Stomach (tissue), 9 donors: ENCODE results near the gene TRAPPC10. TPM values are rescaled to one million over a fixed set of nuclear protein-coding genes. Genes with fewer than 3 reads are reported as not detected.

Experiments used
- DNase-seq, 2 donors: peaks; one replicate each; pipeline versions ENCODE4 v3.0.0 to v3.0.0-alpha.2; 2013 to 2019
- H3K27ac ChIP-seq, 5 donors: fragments of 200-600 bp in 4 of 5; sonication (generic) in 4 of 5; one replicate each; pipeline ENCODE4 v1.5.1; 2013 to 2019; ENCODE audit warnings: mild to moderate bottlenecking in 1 of 5, moderate library complexity in 1 of 5
- H3K27me3 ChIP-seq, 3 donors: fragments of 200-600 bp; sonication (generic); one replicate each; pipeline ENCODE4 v1.5.1; 2017 to 2019; ENCODE audit warnings: mixed run types in 1 of 3
- H3K36me3 ChIP-seq, 4 donors: fragments of 200-600 bp; sonication (generic); 1 replicate in 3 of 4; 2 replicates in 1 of 4; pipeline ENCODE4 v1.5.1; 2016 to 2019
- H3K4me1 ChIP-seq, 4 donors: fragments of 200-600 bp; sonication (generic); one replicate each; pipeline ENCODE4 v1.5.1; 2016 to 2019
- H3K4me3 ChIP-seq, 4 donors: fragments of 200-600 bp; sonication (generic) in 3 of 4; one replicate each; pipeline ENCODE4 v1.5.1; 2016 to 2019; ENCODE audit warnings: mild to moderate bottlenecking in 1 of 4
- H3K9me3 ChIP-seq, 4 donors: fragments of 200-600 bp; sonication (generic); one replicate each; pipeline ENCODE4 v1.5.1; 2016 to 2019
- EP300 ChIP-seq: sonication (generic); formaldehyde crosslinking; IDR thresholded peaks from one replicate; pipeline ENCODE4 v1.6.1; 2017; ENCODE audit warnings: antibody characterized with exemption
- POLR2A ChIP-seq, 4 donors: fragments of 450-650 bp; IDR thresholded peaks; one replicate each; pipeline ENCODE4 v1.6.1; 2016; ENCODE audit warnings: antibody characterized with exemption in 4 of 4, control low read depth in 2 of 4, mild to moderate bottlenecking in 1 of 4, moderate library complexity in 1 of 4
- POLR2AphosphoS5 ChIP-seq, 3 donors: sonication (generic); formaldehyde crosslinking; IDR thresholded peaks; one replicate each; pipeline ENCODE4 v1.6.1; 2016; ENCODE audit warnings: antibody characterized with exemption in 3 of 3
- WGBS, 5 donors: extraction: QIAGEN DNeasy Blood & Tissue Kit in 3 of 5; methylation state at CpG; one replicate each; pipeline versions ENCODE4 v1.1.5 to v1.1.7; 2013 to 2018; 5-methylcytosine and 5-hydroxymethylcytosine counted together
- intact Hi-C: fragments of 100-400 bp; cut with DNase I; formaldehyde crosslinking; loops from one replicate; pipeline ENCODE4 v1.15.1; 2023; ENCODE audit warnings: low total_unique reads
- polyA plus RNA-seq, 3 donors: library from polyadenylated mRNA; stranded (reverse); fragments of 200-250 nt; gene quantifications; one replicate each; pipeline ENCODE4 v1.2.3, GENCODE V29; 2013
- total RNA-seq, 5 donors: library from RNA; depleted of rRNA; stranded (reverse); fragments of >200 nt; gene quantifications; one replicate each; pipeline versions ENCODE4 v1.1.0 to v1.2.3, GENCODE V29; 2014 to 2016
- TF ChIP-seq, protein P1 (sequence below), 7 experiments: fragments of 450-650 bp in 4 of 7; fragments of 200-600 bp in 3 of 7; sonication (generic) in 3 of 7; IDR thresholded peaks; one replicate each; pipeline ENCODE4 v1.5.1; 2016 to 2019; ENCODE audit warnings: antibody characterized with exemption in 7 of 7, control low read depth in 2 of 7, mild to moderate bottlenecking in 1 of 7
- donor health status: healthy with polysubstance abuse.
- donor health status: Bipolar disorder and iron deficiency.
- donor health status: healthy.

The TRAPPC10 gene
- total and polyA plus RNA-seq, 8 donors: 3.7 to 88.1 (median 23.7) TPM

DNA sequence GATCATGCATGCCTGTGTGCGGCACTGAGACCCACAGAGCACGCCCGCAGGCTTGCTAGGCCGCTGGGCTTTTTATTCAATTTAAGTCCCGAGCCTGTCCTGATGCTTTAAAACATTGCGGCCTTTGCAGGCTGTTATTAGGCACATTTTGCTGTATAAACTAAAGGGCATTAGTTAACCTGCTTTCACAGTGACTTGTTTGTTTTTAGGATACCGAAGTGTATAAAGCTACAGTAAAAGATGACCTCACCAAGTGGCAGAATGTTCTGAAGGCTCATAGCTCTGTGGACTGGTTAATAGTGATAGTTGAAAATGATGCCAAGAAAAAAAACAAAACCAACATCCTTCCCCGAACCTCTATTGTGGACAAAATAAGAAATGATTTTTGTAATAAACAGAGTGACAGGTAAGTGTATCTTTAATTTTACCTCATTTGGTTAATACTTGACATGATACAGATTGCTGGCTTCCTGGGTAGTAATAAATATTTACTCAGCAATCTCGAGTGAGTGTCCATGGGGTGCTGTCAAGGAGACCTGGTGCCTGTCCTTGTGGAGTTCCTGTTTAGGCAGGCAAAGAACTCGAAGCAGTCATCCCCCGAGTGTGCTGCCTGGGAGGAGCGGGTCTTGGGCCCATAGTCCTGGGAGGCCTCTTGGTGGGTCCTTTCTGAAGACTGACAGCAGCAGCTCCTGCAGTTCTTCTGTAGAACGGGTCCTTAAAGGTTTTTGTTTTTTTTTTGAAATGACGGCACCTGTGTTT, 40.1 kb downstream of the TRAPPC10 start:
- H3K4me3 ChIP-seq: no peak overlapping the region
- intact Hi-C loops: no loop called here
- peaks cover 19 to 45% (median 35%) of the 10 kb centered on the region in 4 donors for H3K4me1 ChIP-seq
- H3K27me3 ChIP-seq: no peaks in the 10 kb centered on the region
- H3K27ac ChIP-seq: peak overlapping the region; percentile 28 to 79 (median 78)
- H3K36me3 ChIP-seq: peaks cover 11 to 57% (median 34%) of the 10 kb centered on the region in 4 donors
- 66 to 71% (median 68%) methylated on average over 14 of the region's 14 CpGs for WGBS, 5 donors
- TF ChIP-seq, protein P1, sequence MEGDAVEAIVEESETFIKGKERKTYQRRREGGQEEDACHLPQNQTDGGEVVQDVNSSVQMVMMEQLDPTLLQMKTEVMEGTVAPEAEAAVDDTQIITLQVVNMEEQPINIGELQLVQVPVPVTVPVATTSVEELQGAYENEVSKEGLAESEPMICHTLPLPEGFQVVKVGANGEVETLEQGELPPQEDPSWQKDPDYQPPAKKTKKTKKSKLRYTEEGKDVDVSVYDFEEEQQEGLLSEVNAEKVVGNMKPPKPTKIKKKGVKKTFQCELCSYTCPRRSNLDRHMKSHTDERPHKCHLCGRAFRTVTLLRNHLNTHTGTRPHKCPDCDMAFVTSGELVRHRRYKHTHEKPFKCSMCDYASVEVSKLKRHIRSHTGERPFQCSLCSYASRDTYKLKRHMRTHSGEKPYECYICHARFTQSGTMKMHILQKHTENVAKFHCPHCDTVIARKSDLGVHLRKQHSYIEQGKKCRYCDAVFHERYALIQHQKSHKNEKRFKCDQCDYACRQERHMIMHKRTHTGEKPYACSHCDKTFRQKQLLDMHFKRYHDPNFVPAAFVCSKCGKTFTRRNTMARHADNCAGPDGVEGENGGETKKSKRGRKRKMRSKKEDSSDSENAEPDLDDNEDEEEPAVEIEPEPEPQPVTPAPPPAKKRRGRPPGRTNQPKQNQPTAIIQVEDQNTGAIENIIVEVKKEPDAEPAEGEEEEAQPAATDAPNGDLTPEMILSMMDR (IDR thresholded peaks at IDR 0.05): no peak
- peak in 1 of 3 donors; percentile 35 for TF ChIP-seq POLR2AphosphoS5 (IDR thresholded peaks at IDR 0.05)
- peak in 1 of 2 donors; percentile 34 for DNase-seq
- no peaks in the 10 kb centered on the region for H3K9me3 ChIP-seq

DNA sequence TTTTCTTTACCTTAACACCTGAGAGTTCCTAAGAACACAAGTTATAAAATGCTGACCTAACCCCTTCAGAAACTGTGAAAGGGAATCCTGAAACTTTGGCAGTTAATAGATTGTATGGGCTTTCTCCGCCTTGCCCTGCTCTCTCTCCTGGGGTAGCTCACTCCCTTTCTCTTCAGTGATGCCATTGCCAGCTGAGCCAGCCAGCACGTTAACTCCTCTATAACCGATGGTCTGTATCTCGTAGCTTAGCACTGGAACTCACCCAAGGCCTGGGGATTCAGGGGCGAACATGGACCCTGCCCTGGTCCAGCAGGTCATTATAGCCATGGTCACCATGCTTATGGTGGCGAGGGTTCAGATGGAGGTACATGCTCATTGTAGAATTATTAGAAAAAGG, 40.7 kb downstream of the TRAPPC10 start:
- Histone ChIP-seq H3K9me3 (no peaks in the 10 kb centered on the region), H3K27me3 (no peaks in the 10 kb centered on the region), H3K4me3 (no peak overlapping the region), H3K36me3 (peaks cover 13 to 58% (median 38%) of the 10 kb centered on the region in 4 donors), H3K4me1 (peaks cover 19 to 45% (median 35%) of the 10 kb centered on the region in 4 donors), H3K27ac (peak overlapping the region in 4 of 5 donors; percentile 77 to 79 (median 78))
- DNase-seq: peak in 1 of 2 donors; percentile 17
- intact Hi-C loops: no loop called here
- WGBS, 5 donors: 81 to 93% (median 91%) methylated on average over 6 of the region's 6 CpGs
- no peak for TF ChIP-seq POLR2AphosphoS5 (IDR thresholded peaks at IDR 0.05)
- no peak for TF ChIP-seq EP300
- TF ChIP-seq, protein P1 (IDR thresholded peaks at IDR 0.05): no peak
- TF ChIP-seq POLR2A (IDR thresholded peaks at IDR 0.05): no peak

DNA sequence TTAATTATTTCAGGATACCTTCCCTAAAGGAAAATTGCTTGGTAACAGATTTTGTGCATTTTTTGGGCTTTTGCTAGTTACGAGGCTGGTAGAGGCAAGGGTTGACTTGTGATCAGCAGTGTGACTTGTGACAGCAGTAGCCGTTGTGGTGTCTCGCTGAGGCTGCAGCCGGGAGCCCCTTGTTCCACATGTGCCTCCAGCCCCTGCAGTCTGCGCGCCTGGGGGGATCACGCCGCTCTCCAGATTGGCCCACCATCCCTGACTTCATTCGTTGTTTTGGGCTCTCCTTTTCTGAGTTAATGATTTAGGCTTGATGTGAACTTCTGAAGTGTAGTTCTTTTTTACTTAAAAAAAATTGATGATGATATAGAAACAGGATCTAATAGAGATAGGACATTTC, 41.5 kb downstream of the TRAPPC10 start:
- H3K27me3 ChIP-seq: no peaks in the 10 kb centered on the region
- no peak for DNase-seq
- TF ChIP-seq POLR2A (IDR thresholded peaks at IDR 0.05): no peak
- TF ChIP-seq, protein P1 (IDR thresholded peaks at IDR 0.05): no peak
- no peak for TF ChIP-seq POLR2AphosphoS5 (IDR thresholded peaks at IDR 0.05)
- TF ChIP-seq EP300: no peak
- peaks cover 13 to 61% (median 46%) of the 10 kb centered on the region in 4 donors for H3K36me3 ChIP-seq
- no peaks in the 10 kb centered on the region for H3K9me3 ChIP-seq
- 94 to 96% (median 96%) methylated on average over 9 of the region's 9 CpGs for WGBS, 5 donors
- intact Hi-C loops: no loop called here
- H3K27ac ChIP-seq: peak overlapping the region in 2 of 5 donors; percentile 13 to 53
- H3K4me3 ChIP-seq: no peak overlapping the region
- H3K4me1 ChIP-seq: peaks cover 19 to 45% (median 35%) of the 10 kb centered on the region in 4 donors

DNA sequence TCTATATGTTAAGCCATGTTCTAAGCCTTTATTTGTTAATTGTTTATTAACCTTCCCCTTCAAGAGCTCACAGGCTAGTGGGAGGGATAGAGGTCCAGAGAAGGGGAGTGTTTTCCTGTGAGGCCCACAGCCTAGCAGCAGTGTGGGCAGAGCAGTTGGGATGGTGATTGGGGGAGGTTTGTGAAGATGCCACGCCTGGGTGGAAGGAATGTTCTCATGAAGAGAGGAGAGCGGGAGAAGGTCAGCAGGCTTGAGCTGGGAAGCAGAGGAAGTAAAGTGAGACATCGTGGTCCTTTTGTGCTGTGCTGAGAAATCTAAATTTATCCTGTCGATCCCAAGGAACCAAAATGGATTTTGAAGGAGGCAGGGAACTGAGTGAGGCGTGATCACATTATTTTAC, 42.6 kb downstream of the TRAPPC10 start:
- Histone ChIP-seq H3K27ac (peak overlapping the region in 4 of 5 donors; percentile 47 to 53 (median 52)), H3K4me1 (peaks cover 19 to 39% (median 29%) of the 10 kb centered on the region in 4 donors), H3K27me3 (no peaks in the 10 kb centered on the region), H3K9me3 (no peaks in the 10 kb centered on the region), H3K4me3 (no peak overlapping the region), H3K36me3 (peaks cover 21 to 66% (median 57%) of the 10 kb centered on the region in 4 donors)
- peak in 1 of 2 donors; percentile 61 for DNase-seq
- TF ChIP-seq EP300: no peak
- TF ChIP-seq POLR2AphosphoS5 (IDR thresholded peaks at IDR 0.05): no peak
- TF ChIP-seq POLR2A (IDR thresholded peaks at IDR 0.05): no peak
- intact Hi-C loops: no loop called here
- 62 to 84% (median 79%) methylated on average over 5 of the region's 5 CpGs for WGBS, 5 donors

DNA sequence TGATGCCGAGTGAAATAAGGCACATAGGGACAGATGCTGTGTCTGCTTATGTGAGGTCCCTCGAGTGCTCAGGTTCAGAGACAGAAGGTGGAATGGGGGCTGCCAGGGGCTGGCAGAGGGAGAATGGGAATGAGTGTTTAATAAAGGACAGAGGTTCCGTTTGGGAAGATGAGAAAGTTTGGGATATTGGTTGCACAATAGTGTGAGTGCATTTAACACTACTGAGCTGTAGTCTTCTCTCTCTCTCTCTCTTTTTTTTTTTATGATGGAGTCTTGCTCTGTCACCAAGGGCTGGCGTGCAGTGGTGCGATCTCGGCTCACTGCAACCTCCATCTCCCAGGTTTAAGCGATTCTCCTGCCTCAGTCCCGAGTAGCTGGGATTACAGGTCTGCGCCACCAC, 44.9 kb downstream of the TRAPPC10 start:
- intact Hi-C loops: no loop called here
- H3K27ac ChIP-seq: no peak overlapping the region
- H3K4me1 ChIP-seq: peaks cover under 1 to 15% (median 6%) of the 10 kb centered on the region in 4 donors
- no peaks in the 10 kb centered on the region for H3K27me3 ChIP-seq
- H3K4me3 ChIP-seq: no peak overlapping the region
- WGBS, 5 donors: 95 to 99% (median 96%) methylated on average over 9 of the region's 9 CpGs
- peaks cover 23 to 88% (median 80%) of the 10 kb centered on the region in 4 donors for H3K36me3 ChIP-seq
- no peaks in the 10 kb centered on the region for H3K9me3 ChIP-seq
- TF ChIP-seq, protein P1 (IDR thresholded peaks at IDR 0.05): no peak
- TF ChIP-seq EP300: no peak
- TF ChIP-seq POLR2AphosphoS5 (IDR thresholded peaks at IDR 0.05): no peak
- no peak for TF ChIP-seq POLR2A (IDR thresholded peaks at IDR 0.05)
- DNase-seq: no peak
